ENCODE data around the gene RILPL2.
"Not testable (repeated sequence)": the region's sequence is repeated elsewhere in the genome, so short reads cannot be mapped to it uniquely, and the experiment has no call there.

The RILPL2 gene

DNA sequence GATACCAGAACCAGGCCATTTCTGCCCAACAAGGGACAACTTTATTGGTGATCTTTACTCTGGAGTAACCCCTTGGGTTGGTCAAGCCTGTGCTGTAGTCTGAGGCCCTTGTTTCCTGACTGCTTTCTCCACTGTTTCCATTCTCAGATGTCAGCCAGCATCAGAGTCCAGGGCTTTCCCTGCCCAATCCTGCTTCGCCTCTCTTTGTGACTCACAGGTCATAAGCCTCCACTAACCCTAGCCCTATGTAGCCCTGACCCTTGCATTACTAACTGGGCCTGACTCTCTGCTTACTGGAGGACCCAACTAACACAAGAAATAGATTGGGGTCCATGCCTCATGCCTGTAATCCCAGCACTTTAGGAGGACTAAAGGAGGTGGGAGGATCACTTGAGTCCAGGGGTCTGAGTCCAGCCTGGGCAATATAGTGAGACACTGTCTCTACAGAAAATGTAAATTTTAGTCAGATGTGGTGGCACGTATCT is 12.8 kb upstream of the RILPL2 start:
- DNase-seq, result no peak

DNA sequence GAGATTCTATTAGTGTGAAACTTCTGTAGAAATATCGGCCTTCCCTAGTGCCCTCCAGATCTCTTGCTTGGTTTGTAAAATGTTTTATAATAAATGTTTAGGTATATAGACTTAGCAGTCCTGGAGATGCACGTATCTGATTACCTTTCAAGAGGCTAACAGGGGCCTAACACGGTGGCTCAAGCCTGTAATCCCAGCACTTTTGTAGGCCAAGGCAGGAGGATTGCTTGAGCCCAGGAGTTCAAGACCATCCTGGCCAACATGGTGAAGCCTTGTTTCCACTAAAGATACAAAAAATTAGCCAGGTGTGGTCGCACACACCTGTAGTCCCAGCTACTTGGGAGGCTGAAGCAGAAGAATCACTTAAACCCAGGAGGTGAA is 9.8 kb upstream of the RILPL2 start:
- no peak for DNase-seq

DNA sequence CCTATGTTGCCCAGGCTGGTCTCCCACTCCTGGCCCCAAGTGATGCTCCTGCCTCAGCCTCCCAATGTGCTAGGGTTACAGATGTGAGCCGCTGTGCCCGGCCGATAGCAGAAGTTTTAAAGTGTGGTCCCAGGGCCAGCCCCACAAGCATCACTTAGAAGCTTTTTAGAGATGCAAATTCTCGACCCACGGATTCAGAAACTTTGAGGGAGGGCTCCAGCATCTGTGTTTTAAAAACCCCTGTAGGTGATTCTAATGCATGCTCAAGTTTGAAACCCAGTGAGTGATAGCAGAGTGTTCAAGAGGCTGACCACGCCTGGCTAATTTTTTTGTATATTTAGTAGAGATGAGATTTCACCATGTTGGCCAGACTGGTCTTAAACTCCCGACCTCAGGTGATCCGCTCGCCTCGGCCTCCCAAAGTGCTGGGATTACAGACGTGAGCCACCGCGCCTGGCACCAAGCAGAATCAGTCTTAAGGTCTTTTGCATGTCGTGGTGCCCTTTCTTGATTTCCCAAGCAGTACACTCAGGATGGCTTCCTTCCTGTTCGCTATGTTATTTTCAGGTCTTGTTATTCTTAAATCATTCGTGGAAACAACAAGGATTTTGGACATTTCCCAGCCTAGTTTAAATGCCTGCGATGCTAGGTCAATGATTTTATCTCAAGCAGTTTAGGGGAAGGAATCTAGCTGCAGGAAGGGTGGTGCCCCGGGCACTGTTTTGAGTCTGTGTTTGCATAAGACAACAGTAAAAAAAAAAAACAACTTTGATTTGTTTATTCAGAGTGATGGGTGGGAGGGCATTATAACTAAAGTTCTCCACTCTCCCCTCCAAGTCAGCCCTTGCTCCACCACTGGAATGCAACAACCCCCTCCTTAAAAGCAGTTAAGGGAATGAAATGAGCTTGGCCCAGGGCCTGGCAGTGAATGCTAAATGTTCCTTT is 9.2 kb upstream of the RILPL2 start:
- DNase-seq, result no peak

DNA sequence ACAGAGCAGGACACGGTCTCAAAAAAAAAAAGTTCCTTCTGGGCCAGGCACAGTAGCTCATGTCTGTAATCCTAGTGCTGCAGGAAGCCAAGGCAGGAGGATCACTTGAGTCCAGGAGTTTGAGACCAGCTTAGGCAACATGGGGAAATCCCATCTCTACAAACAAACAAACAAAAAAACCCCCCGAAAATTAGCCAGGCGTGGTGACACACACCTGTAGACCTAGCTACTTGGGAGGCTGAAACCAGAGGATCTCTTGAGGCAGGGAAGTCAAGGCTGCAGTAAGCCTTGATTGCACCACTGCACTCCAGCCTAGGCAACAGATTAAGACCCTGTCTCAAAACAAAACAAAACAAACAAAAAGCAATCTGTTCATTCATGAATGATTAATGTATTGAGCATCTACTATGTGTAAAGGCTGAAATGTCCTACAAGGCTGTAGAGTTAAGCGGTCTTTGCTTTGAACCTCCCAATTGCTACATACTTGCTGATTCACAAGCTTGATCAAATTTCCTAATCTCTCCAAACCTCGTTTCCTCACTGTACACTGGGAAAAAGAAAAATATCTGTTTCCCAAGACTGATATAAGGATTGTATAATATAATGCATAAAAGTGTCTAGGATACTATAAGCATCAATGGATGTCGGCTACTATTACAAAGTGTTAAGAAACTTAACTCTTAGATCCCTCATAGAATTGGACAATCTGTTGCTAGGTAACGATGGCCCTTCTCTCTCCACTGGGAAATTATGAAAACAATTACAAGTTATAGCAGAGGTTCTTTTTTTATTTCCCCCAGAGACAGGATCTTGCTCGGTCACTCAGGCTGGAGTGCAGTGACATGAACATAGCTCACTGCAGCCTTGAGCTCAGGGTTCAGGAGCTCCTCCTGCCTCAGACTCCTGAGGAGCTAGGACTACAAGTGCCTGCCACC is 7.9 kb upstream of the RILPL2 start:
- DNase-seq, result peak; percentile 23

DNA sequence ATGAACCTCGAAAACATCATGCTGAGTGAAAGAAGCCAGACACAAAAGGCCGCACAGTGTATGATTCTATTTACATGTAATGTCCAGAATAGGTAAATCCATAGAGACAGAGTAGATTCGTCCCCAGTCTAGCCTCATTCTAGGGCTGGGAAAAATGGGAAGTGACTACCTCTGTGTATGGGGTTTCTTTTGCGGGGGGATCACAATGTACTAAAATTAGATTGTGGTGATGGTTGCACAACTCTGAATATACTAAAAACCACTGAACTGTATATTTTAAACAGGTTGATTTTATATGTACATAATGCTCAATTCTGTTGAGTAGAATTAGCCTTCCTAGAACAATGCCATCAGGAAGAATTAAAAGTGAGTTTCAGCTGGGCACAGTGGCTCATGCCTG is 6.3 kb upstream of the RILPL2 start:
- no peak for DNase-seq

DNA sequence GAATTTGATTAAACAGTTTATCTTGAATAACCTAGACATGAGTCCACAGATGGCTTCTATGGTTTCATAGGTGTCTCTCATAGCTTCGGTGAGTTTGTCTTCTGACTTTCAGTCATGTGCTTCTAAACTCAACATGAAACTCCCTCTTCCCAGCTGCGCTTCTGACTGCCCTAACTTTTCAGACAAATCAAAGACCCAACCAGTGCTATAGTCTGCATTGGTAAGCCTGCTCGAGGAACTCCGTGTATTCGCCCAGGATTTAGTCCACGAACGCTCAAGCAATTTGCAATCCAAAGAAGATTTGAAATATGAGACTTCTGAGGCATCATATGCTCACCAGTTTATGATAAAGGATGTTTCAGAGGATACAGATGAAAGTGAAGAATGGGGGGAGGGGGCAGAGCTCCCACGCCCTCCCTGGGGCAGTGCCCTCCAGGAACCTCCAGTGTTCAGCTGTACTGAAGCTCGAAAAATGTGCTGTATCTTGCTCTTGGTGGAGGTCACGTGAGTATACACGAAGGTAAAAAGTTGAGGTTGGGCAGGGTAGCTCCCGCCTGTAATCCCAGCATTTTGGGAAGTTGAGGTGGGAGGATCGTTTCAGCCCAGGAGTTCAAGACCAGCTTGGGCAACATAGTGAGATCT is 5.2 kb upstream of the RILPL2 start:
- no peak for DNase-seq

DNA sequence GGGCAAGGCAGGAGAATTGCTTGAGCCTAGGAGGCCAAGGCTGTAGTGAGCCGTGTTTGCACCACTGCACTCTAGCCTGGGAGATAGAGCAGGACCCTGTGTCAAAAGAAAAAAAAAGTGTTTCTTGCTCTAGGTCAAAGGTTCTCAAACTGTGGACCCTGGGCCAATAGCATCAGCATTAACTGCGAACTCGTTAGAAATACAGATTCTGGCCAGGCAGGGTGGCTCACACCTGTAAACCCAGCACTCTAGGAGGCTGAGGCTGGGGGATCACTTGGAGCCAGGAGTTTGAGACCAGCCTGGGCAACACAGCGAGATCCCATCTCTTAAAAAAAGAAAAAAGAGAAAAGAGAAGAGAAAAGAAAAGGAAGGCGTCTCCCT is 858 bp downstream of the RILPL2 start:
- DNase-seq, result no peak

DNA sequence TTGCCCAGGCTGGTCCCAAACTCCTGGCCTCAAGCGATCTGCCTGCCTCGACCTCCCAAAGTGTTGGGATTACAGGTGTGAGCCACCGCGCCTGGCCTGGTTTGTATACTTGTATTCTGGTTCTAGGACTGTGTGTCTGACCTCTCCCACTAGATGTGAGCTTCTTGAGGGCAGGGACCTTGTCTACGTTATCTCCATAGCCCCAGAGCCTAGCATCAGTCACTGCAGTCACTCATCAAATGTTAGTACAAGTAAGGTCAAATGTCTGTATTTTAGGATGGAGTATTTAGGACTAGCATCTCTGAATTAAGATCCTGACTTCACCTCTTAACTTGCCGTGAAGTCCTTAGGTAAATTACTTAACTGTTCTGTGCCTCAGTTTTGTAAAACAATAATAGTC is 2.9 kb downstream of the RILPL2 start:
- no peak for DNase-seq

DNA sequence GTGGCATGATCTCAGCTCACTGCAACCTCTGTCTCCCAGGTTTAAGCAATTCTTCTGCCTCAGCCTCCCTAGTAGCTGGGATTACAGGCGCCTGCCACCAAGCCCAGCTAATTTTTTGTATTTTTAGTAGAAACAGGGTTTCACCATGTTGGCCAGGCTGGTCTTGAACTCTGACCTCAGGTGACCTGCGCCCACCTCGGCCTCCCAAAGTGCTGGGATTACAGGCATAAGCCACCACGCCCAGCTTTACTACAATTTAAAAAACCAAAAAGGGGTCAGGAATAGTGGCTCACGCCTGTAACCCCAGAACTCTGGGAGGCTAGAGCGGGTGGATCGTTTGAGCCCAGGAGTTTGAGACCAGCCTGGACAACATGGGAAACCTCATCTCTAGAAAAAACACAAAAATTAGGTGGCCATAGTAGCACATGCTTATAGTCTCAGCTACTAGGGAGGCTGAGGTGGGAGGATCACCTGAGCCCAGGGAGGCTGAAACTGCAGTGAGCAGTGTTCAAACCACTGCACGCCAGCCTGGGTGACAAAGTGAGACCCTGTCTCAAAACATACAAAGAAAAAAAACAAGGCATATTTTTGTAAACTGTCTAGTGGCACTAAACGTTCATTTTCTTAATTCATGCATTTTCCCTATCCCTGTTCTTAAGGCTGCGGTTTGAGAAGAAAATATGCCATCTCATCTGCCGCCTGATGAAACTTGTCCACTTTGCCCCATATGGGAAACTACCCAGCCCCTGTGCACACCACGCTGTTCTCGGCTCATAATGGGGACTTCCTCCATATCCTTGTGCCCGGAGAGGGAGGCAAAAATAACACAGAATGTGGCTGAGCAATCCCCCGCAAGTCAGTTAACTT is 4.3 kb downstream of the RILPL2 start:
- not testable (repeated sequence) for DNase-seq

DNA sequence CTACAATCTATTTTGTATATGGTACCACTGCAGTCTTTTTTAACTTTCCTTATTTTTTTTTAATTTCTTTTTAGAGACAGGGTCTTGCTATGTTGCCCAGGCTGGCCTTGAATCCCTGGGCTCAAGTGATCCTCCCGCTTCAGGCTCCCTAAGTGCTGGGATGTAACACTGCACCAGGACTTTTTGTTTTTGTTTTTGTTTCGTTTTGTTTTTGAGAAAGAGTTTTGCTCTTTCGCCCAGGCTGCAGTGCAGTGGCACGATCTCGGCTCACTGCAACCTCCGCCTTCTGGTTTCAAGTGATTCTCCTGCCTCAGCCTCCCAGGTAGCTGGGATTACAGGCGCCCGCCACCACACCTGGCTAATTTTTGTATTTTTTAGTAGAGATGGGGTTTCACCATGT is 7.4 kb downstream of the RILPL2 start:
- not testable (repeated sequence) for DNase-seq

DNA sequence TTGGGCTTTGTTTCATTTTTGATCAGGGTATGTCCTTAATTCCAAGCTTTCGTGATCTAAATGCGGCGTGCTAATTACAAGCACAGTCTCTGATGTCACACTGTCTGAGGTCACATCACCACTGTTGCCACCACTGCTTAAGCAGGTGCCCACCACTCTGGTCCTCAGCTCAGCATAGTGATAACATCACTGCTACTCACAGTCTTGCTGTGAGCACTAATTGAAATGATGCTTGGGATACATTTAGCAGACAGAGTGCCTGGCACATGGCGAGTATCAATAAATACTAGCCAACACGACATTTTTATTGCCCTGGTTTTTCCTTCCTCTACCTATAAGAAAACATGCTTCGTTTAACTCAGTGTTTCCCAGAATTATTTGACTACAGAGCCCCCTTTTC is 7.9 kb downstream of the RILPL2 start:
- no peak for DNase-seq

DNA sequence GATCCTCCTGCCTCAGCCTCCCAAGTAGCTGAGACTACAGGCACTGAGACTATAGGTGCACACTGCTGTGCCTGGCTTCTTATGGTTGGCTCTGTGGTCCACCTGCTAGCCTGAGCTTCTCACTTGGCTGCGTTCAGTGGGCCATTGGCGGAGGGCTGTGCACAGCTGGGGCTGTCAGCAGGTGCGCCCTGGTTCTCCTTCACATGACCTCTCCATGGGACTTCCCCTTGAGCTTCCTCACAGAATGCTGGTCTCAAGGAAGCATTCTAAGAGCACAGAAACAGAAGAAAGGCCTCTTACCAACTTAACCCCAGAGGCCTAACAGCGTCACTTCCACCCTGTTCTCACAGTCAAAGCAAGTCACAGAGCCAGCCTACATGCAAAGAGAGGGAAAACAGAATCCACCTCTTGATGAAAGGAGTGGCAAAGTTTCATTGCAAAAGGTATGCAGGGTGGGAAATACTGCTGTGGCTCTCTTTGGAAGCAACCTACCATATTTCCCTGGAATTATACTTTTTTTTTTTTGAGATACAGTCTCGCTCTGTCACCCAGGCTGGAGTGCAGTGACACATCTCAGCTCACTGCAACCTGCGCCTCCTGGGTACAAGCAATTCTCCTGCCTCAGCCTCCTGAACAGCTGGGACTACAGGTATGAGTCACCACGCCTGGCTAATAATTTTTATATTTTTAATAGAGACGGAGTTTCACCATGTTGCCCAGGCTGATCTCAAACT is 9.3 kb downstream of the RILPL2 start:
- DNase-seq, result no peak

DNA sequence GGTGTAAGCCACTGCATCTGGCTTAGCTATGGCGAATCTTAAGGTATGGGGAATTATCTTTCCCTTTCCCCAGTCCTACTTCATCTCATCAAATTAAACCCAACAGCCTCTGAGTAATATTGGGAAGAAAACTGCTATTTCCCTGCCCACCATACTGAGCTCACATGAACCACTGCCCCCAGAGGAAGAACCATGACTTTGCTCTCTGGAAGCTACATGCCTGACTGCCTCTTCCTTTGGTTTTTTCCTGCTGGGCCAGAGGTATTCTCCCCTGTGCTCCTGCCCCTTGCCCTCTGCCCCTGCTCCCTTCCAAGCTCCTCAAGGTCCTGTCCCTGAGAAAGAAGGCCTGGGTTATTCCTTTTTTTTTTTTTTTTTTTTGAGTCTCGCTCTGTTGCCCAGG is 15.2 kb downstream of the RILPL2 start:
- no peak for DNase-seq

DNA sequence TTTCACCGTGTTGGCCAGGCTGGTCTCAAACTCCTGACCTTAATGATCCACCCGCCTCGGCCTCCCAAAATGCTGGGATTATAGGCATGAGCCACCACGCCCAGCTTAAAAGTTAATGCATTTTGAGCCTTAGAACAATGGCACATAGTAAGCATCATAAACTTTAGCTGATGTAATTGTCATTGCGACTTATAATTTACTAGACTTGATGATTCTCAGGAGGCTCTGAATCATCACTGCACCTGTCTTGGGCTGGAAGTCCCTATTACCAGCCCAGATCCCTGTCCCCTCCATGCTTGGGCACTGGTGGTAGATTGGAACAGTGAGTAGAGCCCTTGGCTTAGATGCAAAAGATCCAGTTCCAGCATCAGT is 26.5 kb downstream of the RILPL2 start:
- DNase-seq, result no peak

DNA sequence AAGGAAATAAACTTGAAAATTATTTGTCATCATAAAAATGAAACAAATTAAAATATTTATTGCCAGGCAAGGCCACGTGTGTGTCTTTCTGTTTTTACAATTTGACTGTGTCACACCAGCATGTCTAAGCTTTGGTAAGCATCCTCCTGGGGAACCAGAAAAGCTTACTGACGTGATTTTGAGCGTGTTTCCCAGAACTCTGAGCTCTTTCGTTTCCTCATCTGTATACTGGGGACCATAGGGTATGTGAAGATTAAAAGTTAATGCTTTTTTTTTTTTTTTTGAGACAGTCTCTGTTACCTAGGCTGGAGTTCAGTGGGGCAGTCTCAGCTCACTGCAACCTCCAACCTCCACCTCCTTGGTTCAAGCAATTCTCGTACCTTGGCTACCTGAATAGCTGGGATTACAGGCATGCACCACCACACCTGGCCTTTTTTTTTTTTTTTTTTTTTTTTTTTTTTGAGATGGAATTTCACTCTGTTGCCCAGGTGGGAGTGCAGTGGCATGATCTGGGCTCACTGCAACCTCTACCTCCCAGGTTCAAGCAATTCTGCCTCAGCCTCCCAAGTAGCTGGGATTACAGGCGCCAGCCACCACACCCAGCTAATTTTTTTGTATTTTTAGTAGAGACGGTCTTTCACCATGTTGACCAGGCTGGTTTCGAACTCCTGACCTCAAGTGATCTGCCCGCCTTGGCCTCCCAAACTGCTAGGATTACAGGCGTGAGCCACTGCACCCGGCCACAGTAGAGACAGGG is 27.0 kb downstream of the RILPL2 start:
- not testable (repeated sequence) for DNase-seq

DNA sequence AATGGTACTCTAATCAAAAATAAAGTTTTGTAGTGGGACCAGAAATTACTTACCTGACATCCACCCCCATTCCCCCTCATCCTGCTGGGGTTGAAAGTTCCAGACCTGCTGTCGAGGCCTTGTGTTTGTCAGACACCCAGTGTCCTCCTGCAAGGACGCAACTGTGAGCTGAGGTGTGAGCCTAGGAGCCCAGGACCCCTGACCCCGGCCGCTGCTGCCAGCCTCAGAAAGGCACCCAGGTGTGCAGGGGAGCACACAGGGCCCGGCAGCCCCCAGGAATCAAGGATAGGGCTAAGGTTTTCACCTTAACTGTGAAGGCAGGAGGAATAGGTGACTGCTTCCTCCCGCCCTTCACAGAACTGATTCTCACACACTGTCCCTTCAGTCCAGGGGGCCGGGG is 27.9 kb downstream of the RILPL2 start:
- not testable (repeated sequence) for DNase-seq

DNA sequence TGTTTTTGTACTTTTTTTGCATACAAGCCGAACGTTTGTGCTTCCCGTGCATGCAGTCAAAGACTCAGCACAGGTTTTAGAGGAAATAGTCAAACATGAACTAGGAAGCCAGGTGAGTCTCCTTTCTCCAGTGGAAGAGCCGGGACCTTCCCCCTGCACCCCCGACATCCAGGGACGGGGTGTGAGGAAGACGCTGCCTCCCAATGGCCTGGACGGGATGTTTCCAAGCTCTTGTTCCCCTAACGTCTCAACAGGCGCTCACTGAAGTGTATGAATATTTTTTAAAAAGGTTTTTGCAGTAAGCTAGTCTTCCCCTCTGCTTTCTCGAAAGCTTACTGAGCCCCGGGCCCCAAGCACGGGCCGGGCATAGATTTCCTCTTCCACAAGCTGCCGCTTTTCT is 28.6 kb downstream of the RILPL2 start:
- DNase-seq, result not testable (repeated sequence)

DNA sequence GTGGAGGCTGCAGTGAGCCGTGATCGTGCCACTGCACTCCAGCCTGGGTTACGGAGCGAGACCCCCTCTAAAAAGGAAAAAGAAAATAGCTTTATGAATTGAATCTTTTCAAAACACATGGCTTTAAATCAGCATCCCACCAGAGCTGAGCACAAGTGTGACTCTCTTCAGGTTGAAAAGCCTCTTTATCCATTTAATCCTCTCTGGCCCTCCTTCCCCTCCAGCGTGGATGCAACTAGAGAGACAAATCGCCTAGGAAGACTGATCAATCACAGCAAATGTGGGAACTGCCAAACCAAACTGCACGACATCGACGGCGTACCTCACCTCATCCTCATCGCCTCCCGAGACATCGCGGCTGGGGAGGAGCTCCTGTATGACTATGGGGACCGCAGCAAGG is 29.2 kb downstream of the RILPL2 start:
- DNase-seq, result not testable (repeated sequence)

DNA sequence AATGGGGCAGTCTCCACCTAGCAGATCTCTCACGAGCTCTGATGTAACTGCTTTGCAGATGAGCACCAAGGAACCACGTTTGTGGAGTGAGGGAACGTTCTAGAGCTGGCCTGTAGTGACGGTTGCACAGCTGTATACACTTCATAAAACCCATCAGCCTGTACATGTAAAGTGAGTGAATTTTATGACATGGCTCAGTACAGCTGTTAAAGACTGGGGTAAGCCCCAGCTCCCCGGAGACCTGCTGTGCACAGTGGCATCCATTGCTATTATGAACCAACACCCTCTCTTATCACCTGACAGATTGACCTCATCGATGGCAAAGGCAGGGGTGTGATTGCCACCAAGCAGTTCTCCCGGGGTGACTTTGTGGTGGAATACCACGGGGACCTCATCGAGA is 31.9 kb downstream of the RILPL2 start:
- no peak for DNase-seq
